HG03064 (cell line): ENCODE measurements around the gene CUL3.
"Not testable (repeated sequence)": the region's sequence is repeated elsewhere in the genome, so short reads cannot be mapped to it uniquely, and the experiment has no call there.

Experiments
- ATAC-seq: cut with Tn5 transposase; IDR thresholded peaks from one replicate; pipeline ENCODE4 v1.9.1; 2021; ENCODE audit warnings: low read depth; ENCODE audit not compliant: unreplicated experiment

The CUL3 gene

GRCh38 chr2:224583033-224583432 lies 2.1 kb downstream of the CUL3 start:
- ATAC-seq = not testable (repeated sequence)

- ATAC-seq = no peak
Observed at GRCh38 chr2:224580248-224580647, 4.9 kb downstream of the CUL3 start.

- no peak for ATAC-seq
Observed at GRCh38 chr2:224579411-224579810, 5.8 kb downstream of the CUL3 start.

- ATAC-seq = no peak
Observed at GRCh38 chr2:224577541-224577940, 7.6 kb downstream of the CUL3 start.

- peak; percentile 85 for ATAC-seq
Observed at GRCh38 chr2:224576088-224576715, 9.0 kb downstream of the CUL3 start.

GRCh38 chr2:224574423-224575084 lies 10.6 kb downstream of the CUL3 start:
- no peak for ATAC-seq

GRCh38 chr2:224573724-224574123 lies 11.4 kb downstream of the CUL3 start:
- no peak for ATAC-seq

GRCh38 chr2:224572338-224572737 lies 12.8 kb downstream of the CUL3 start:
- ATAC-seq = no peak

- ATAC-seq = no peak
Observed at GRCh38 chr2:224570328-224570993, 14.7 kb downstream of the CUL3 start.

- no peak for ATAC-seq
Observed at GRCh38 chr2:224569654-224570053, 15.5 kb downstream of the CUL3 start.

GRCh38 chr2:224565452-224566035 lies 19.6 kb downstream of the CUL3 start:
- no peak for ATAC-seq

- no peak for ATAC-seq
Observed at GRCh38 chr2:224563537-224563936, 21.6 kb downstream of the CUL3 start.

GRCh38 chr2:224562831-224563230 lies 22.3 kb downstream of the CUL3 start:
- no peak for ATAC-seq

- ATAC-seq = no peak
Observed at GRCh38 chr2:224561234-224562005, 23.7 kb downstream of the CUL3 start.

GRCh38 chr2:224560549-224560948 lies 24.6 kb downstream of the CUL3 start:
- ATAC-seq = no peak

- ATAC-seq = no peak
Observed at GRCh38 chr2:224557610-224558009, 27.6 kb downstream of the CUL3 start.

- ATAC-seq = no peak
Observed at GRCh38 chr2:224556381-224556780, 28.8 kb downstream of the CUL3 start.

- ATAC-seq = no peak
Observed at GRCh38 chr2:224555823-224556366, 29.3 kb downstream of the CUL3 start.

GRCh38 chr2:224552771-224553170 lies 32.4 kb downstream of the CUL3 start:
- ATAC-seq = no peak

- no peak for ATAC-seq
Observed at GRCh38 chr2:224551693-224552092, 33.5 kb downstream of the CUL3 start.
